SW 1271 (cell line): Measurements from ENCODE around the gene PPHLN1.

ENCODE experiments used
- DNase-seq, 2 experiments: peaks; one replicate each; lab custom pipeline; 2025; lab: John Stamatoyannopoulos, UW

PPHLN1 gene, protein sequence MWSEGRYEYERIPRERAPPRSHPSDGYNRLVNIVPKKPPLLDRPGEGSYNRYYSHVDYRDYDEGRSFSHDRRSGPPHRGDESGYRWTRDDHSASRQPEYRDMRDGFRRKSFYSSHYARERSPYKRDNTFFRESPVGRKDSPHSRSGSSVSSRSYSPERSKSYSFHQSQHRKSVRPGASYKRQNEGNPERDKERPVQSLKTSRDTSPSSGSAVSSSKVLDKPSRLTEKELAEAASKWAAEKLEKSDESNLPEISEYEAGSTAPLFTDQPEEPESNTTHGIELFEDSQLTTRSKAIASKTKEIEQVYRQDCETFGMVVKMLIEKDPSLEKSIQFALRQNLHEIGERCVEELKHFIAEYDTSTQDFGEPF

DNA sequence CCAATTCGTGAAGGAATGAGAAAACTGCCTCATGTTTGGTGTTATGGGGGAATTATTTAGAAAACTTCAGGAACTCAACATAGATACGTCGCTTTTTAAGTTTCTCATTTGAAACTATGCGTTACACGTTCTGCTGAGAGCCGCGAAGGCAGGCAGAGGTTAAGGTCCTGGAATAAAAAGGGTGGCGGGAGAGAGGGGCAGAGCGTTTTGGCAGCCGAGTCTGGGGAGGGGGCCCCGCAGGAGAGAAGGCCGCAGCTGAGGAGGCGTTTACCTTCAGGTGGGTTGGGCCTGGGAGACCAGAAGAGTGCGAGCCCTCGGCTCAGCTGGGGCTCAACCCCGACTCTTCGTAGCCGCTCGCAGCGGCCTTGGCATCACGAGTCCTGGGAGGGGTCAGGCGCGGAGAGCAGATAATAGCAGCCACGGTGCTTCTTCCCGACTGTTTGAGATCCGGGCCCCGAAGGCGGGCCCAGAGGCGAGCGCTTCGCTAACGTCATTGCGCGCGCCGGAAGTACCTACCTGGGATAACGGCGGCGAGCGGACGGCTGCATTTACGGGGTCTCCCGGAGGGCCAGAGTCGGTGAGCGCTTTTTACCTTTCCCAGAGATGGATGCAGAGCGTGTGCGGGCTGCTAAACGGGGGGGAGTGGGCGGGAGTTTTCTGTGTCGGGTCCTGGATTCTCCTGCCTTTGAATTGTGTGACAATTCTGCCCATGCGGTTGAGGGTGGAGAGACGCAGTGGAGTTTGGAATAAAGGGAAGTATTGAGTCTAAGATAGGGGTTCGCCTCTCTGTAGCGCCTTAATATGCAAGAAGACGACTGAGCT lies at the start of gene PPHLN1, which contains the start of gene ZCRB1:
Gene PPHLN1 (plus strand): TSS at position 515 of the 822 bp plus-strand sequence. CDS start 9,736 bp downstream, outside the sequence.
Gene ZCRB1 (minus strand): TSS at position 442 of the 822 bp plus-strand sequence. CDS start 1,992 bp downstream, outside the sequence.
- DNase-seq = peak; percentile 64 to 77

DNA sequence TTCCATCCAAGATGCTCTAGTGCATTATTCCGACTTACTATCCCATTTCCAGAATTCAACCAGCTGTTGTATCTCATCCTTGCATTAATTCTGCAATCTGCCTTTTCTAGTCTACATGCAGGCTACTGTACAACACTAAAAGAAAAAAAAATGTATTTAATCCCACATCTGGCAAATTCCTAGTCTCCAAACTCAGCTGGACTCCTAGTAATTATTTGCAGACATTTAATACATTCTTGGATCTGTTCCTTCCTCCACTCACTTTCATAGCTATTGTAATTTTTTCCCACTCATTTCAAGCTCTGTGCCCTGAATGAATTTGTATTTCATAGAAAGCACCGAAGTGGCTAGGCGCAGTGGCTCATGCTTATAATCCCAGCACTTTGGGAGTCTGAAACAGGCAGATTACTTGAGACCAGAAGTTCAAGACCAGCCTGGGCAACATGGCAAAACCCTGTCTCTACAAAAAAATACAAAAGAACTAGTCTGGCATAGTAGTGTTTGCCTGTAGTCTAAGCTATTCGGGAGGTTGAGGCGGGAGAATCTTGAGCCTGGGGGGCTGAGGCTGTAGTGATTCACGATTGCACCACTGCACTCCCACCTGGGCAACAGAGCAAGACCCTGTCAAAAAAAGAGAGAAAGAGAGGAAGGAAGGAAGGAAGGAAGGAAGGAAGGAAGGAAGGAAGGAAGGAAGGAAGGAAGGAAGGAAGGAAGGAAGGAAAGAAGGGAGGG lies 48.4 kb upstream of the PPHLN1 start:
- DNase-seq = no peak

DNA sequence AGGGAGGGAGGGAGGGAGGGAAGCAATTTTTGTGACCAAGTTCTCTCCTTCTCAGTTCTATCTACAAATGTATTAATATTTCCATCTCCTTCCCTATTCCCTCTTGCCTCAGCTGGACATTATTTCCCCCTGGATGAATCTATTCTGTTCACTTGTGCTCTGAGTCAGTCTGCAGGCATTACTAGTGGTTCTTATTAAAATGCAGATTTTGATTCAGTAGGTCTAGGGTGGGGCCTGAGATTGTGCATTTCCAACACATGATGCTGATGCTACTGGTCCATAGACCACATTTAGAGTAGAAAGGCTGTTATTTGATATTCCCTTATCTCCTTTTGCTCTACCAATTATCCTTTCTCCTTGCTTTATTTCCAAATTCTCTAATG lies 47.8 kb upstream of the PPHLN1 start:
- no peak for DNase-seq

DNA sequence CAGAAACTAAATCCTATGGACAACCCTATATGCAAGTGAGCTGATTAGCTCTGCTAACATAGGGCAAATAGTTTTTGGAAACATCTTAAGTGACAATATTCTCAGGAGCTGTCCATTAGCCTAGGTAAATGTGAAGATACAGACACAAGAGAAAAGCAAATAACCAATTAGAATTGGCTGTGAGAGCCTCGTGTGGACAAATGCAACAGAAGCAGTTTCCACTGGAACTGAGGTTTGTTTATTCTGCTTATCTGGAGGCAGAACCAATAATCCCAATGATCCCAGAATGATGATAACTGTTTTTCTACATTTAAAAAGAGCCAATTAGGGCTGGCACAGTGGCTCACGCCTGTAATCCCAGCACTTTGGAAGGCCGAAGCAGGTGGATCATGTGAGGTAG lies 44.7 kb upstream of the PPHLN1 start:
- DNase-seq = no peak

DNA sequence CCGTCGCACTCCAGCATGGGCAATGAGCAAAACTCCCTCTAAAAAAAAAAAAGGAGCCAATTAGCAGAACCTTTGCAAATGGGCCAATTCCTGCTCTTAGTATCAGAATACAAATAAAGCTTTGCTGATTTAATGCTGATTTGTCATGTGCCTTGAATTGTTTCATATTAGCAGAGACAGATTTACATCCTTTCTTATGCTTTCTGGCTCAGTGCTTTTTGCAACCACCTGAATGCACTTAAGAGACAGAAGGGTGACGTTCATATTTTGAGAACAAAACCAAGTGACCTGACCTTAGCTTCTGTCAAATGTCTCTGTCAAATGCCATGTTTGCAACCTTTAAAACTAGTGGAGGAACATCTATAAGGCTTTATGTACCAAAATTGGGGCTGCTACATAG lies 44.1 kb upstream of the PPHLN1 start:
- no peak for DNase-seq

DNA sequence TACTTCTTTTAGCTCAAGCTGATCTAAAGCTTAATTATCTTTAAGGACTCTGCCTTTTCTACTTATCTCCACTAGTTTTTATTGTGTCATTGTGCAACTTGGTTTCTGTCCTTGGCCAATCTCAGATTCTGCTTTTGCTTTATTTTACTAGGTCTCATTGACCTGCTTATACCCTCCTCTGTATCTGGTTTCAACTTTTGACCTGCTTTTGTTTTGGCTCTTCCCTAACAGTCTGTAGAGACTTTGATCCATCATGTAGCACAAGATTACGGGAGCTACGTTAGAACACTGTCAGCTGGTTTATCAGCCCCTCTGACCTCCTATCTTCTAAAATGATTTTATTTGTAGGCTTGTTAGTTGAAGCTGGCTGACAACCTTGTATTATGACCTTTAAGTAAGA lies 43.7 kb upstream of the PPHLN1 start:
- no peak for DNase-seq

DNA sequence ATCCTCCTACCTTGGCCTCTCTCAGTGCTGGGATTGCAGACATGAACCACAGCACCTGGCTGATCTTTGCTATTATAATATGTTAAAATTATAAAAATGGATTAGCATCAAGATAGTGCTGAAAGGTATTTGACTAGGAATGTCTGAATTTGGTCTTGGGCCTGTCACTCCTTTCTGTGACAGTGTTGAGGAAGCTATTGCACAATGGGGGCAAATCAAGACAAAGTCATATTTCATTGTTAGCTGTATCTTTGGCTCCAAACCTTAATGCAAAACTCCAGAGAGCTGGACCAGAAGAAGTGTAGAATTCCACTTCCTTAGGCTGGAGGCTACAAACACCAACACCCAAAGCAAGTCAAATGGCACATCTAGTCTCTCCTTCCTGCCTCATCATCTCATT lies 42.2 kb upstream of the PPHLN1 start:
- DNase-seq = no peak

DNA sequence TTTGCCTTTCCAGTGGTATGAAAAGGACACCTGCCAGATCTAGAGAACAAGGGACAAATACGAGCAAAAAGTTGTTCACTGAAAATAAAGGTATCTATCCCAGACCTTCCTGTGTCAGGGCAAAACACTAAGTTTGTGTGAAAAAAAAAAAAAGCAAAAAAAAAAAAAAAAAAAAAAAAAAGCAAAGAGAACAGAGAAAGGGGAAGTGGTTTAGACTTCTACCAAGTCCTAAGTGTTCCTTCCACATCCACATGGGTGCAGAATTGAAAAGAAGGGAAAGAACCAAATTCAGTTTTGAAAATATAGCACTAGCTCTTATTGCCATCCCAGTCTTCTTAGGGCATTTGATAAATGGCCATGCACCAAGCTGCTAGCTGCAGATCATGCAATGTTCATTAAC lies 41.8 kb upstream of the PPHLN1 start:
- DNase-seq = no peak

DNA sequence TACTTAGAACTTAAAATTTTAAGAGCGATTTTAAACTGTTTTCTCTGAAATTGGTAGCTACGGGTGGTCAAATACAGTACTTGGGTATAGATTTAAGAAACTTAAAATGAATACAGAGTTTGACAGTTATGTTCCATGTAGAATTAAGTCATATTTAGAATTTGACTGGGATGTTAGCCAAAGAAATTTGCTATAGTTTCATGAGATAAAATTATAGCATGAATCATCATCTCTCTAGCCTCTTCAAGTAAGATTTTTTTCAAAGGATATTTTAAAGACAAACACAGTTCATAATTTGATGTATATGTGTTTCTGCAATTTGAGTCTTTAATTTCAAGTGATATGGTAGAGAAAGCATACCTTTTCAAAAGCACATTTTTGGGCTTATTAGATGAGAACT lies 41.1 kb upstream of the PPHLN1 start:
- DNase-seq = no peak

DNA sequence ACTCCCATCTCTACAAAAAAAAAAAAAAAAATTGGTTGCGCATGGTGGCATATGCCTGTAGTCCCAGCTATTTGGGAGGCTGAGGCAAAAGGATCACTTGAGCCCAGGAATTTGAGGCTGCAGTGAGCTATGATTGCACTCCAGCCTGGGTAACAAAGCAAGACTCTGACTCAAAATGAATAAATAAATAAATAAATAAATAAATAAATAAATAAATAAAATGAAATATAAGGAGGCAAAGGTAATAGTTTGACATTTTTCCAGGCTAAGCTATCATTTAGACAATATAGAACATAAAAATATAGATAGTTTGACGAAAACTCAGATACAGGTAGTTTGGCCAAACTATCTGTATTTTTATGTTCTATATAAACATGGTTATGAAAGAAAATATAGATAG lies 40.5 kb upstream of the PPHLN1 start:
- no peak for DNase-seq

DNA sequence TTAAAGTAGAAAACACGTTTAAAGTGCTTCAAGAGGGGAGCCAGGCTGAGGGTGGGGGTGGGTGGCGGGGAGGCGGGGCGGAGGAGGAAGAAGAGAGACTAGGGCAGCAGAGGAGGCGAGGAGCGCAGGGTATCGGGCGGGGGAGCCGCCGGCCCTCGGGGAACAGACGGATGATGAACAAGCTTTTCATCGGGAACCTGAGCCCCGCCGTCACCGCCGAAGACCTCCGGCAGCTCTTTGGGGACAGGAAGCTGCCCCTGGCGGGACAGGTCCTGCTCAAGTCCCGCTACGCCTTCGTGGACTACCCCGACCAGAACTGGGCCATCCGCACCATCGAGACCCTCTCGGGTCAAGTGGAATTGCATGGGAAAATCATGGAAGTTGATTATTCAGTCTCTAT lies 39.2 kb upstream of the PPHLN1 start:
- DNase-seq = no peak

DNA sequence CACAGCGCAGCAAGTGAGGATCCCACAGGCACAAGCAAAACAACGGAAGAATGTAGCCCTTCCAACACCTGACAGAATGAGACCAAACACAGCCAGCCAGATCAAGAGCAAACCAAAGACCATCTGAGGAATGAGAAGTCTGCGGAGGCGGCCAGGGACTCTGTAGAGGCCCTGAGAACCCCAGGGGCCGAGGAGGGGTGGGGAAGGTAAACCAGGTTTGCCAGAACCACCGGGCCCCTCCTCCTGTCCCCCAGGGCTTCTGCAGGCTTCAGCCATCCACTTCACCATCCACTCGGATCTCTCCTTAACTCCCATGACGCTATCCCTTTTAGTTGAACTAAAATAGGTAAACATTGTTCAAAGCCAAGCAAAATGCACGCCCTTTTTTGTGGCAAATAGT lies 37.4 kb upstream of the PPHLN1 start:
- no peak for DNase-seq

DNA sequence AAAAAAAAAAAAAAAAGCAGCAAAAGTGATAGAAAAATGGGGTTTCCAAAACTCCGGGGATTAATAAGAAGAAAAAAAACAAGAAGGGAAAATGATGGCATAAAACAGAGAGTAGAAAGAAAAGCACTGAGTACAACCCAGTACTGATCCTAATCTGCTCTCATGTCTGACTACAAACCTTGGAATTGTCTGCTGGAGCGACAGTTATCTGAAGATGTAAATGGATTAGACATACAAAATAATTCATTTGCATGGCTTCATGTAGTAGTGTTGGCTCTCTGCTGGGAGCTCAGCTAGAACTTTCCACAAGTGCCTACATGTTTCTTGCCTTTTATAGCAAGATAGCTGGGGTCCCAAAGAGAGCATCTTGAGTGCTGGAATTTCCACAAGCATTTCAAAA lies 34.3 kb upstream of the PPHLN1 start:
- no peak for DNase-seq

DNA sequence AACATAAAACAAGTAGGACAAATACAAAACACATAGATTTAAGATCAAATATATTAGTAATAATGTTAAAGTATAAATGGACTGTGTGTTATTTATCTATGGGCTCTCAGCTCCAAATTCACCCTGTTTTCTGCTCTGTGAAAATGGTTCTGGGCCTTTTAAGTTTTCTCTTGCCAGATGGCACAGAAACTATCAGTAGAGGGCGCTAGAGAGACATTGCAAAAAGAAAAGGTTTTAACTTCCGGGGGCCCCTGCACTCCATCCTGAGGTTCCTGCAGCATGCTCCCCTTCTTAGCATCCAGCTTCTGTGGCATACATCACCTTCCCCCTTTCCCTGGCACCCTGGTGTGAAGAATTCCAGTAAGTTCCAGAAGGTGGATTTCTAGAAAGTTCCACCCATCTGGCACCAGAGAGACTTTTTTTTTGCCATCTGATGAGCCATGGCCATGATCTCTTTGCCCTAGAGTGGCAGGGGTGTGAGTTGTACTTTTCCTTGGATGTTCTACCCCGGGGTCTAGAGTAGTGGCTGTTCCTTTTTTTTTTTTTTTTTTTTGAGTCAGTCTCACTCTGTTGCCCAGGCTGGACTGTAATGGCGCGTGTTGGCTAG lies 29.4 kb upstream of the PPHLN1 start:
- DNase-seq = peak in 1 of 2 experiments; percentile 3

DNA sequence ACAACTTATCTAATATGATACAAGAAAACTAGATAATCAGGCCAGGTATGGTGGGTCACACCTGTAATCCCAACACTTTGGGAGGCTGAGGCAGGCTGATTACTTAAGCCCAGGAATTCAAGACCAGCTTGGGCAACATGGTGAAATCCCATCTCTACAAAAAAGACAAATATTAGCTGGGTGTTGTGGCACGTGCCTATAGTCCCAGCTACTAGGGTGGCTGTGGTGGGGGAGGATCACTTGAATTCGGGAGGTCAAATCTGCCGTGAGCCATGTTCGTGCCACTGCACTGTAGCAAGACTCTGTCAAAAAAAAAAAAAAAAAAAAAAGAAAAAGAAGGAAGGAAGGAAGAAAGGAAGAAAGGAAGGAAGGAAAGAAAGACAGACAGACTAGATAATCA lies 27.1 kb upstream of the PPHLN1 start:
- no peak for DNase-seq

DNA sequence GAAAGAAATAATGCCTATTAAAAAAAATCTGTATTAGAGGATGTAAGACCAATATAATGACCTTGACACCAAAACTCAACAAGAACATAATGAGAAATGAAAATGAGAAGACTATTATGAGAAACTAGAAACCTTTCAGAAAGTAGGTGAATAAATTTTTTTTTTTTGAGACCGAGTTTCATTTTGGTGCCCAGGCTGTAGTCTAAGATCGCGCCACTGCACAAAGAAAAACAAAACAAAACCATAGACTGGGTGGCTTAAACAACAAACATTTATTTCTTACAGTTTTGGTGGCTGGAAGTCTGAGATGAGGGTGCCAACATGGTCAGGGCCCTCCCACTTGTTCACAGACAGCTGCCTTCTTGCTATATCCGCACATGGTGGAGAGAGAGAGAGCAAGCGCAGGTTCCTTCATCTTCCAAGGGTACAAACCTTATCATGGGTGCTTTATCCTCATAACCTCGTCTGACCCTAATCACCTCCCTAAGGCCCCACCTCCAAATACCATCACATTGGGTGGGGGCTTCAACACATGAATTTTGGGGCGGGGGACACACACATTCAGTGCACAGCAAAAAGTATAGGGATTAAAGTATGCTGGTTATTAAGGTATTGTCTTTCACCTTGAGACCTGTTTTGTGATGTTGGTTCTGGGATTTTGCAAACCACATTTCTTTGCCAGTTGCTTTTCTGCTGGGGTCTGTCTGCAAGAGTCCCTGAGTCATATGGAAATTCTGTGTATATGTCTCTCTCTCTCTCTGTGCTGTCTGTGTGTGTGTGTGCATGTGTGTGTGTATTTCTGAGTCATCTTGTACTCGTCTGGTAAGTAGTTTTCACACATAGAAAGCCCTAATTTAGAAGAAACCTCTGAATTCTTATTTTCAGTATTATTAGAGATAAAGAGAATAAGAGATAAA lies 26.3 kb upstream of the PPHLN1 start:
- DNase-seq = no peak

DNA sequence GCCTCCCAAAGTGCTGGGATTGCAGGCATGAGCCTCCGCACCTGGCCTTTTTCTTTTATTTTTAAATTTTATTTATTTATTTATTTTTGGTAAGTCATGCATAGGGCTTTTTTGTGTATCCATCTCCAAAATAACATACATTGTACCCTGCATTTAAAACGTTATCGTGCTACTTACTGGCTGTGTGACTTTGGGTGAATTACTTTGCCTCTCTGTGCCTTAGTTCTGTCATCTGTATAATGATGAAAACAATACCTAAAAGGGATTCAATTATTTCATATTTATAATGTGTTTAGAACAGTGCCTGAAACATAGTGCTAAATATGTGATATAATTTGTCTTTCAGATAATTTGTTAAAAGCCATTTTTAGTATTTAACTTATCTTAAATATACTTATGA lies 19.7 kb upstream of the PPHLN1 start:
- no peak for DNase-seq

DNA sequence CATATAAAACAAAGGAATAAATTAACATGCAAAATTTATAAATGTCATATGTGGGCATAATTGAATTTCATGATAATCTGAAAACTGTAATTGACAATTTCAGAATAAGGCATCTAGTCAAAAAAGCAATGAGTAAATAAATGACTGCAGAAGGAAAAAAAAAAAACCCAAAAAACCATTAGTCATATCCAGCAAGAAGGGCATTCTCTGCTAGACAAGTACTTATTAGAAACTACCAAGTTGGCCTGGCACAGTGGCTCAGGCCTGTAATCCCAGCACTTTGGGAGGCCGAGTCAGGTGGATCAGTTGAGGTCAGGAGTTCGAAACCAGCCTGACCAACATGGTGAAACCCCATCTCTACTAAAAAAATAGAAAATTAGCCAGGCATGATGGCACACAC lies 17.6 kb upstream of the PPHLN1 start:
- no peak for DNase-seq

DNA sequence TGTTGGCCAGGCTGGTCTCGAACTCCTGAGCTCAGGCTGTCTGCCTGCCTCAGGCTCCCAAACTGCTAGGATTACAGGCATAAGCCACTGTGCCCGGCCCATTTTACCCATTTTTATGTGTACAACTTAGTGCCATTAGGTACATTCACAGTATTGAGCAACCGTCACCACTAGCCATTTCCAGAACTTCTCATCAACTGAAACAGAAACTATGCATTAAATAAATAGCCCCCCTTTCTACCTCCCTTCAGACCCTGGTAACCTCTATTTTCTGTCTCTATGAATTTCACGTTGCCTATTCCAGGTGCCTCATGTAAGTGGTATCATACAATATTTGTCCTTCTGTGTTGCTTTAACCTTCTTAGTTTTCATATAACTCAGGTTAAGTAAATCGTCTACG lies 16.0 kb upstream of the PPHLN1 start:
- DNase-seq = no peak

DNA sequence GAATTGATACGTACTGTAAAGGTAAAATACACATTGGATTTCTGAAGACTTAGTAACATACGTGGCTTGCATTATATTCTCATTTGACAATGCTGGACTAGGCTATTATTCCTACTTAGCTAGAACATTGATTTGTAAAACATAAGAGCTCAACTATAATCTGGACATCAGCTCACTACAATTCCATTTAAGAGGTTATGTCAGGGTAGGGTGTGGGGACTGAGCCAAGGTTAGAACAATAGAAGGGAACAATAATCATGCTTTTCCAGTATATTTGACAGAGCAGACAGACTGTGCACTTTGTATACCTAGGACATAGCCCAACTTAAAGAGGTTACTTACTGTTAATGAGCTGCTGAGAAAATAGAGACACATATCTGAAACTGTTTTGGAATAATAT lies 10.9 kb upstream of the PPHLN1 start:
- DNase-seq = no peak

DNA sequence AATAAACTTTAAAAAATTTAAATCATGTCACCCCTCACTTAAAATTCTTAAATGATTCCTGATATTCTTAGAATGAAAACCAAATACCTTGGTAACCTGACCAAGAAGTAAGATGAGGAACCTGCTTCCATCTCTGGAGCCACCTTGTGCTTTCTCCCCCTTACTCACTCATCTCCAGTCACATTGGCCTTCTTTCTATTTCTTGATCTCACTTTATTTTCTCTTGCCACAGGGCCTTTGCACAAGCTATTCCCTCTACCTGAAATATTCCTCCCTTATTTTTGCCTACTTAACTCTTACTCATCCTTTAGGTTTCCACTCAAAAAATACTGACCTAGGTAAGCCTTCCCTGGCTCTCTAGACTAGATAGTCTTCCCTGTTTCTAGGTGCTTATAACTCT lies 5.2 kb upstream of the PPHLN1 start:
- DNase-seq = no peak
